ENCODE results near the gene PDE6H. TPM values are rescaled to one million over a fixed set of nuclear protein-coding genes. Genes with fewer than 3 reads are reported as not detected.

PDE6H gene
- total RNA-seq, 2 donors from 2014 or later = not detected

DNA sequence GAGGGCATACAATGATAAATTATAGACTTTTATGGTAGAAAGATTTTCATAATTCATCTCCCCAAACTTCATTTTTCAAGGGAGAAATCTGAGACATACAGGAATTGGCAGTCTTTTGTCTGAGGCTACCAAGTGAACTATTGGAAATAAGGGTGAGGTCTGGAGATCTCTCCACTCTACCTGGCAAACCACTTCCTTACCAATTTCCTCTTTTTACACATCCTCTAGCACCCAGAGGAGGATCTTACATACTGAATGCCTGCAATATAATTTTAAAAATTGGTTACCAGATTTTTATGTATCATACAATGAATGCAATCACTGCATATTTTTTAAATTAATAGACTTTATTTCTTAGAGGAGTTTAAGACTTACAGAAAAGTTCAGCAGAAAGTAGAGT, 6.6 kb downstream of the PDE6H start:
- no peak overlapping the region for H3K27ac ChIP-seq (ENCODE audit: low read depth, low read length)
- no peak overlapping the region for H3K4me3 Mint-ChIP-seq
- H3K36me3 ChIP-seq (ENCODE audit: control insufficient read depth, insufficient read depth, low read length) = no peaks in the 10 kb centered on the region
- H3K36me3 Mint-ChIP-seq (ENCODE audit: low read depth) = no peaks in the 10 kb centered on the region
- no peaks in the 10 kb centered on the region for H3K9me3 ChIP-seq (ENCODE audit: control insufficient read depth, low read length)
- peaks cover 2% of the 10 kb centered on the region for H3K27me3 Mint-ChIP-seq (ENCODE audit: insufficient read depth)
- H3K9me3 Mint-ChIP-seq = no peaks in the 10 kb centered on the region
- no peak overlapping the region for H3K27ac Mint-ChIP-seq
- H3K4me1 Mint-ChIP-seq = peaks cover 3% of the 10 kb centered on the region
- no peak for DNase-seq
- TF ChIP-seq CTCF (conservative IDR thresholded peaks at IDR 0.05) = no peak
- H3K4me3 ChIP-seq (ENCODE audit: low read length) = no peak overlapping the region
- no peak overlapping the region for H3K9ac ChIP-seq (ENCODE audit: extremely low read depth, low read length, poor library complexity, severe bottlenecking)
- H3K4me1 ChIP-seq (ENCODE audit: control insufficient read depth, insufficient read depth, low read length) = peaks cover 3% of the 10 kb centered on the region
- H3K27me3 ChIP-seq (ENCODE audit: control insufficient read depth, insufficient read depth, low read length, poor library complexity, severe bottlenecking) = no peaks in the 10 kb centered on the region

DNA sequence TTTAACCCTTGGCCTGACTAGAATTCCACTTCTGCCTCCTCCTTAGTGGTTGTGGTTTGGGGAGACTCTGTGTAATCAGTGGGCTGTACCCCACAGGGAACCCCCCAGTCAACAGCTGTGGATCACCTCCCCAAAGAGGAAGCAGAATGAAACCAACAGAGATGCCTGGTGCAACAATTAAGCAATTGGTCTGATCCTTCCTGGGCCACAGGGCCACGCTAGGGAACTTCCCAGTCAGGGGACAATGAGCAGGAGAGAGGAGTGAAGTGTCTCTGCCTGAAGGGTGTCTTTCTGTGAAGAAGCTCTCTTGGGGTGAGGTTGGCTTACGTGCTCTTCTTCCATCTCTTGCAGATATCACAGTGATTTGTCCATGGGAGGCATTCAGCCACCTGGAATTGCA, 8.2 kb downstream of the PDE6H start:
- Mint-ChIP-seq H3K4me1 (peaks cover 3% of the 10 kb centered on the region), H3K27ac (no peak overlapping the region), H3K4me3 (no peak overlapping the region), H3K36me3 (ENCODE audit: low read depth) (no peaks in the 10 kb centered on the region), H3K27me3 (ENCODE audit: insufficient read depth) (peaks cover 2% of the 10 kb centered on the region), H3K9me3 (no peaks in the 10 kb centered on the region)
- no peak overlapping the region for H3K4me3 ChIP-seq (ENCODE audit: low read length)
- no peaks in the 10 kb centered on the region for H3K9me3 ChIP-seq (ENCODE audit: control insufficient read depth, low read length)
- 81 to 85% methylated on average over 2 of the region's 2 CpGs for WGBS, 2 experiments (ENCODE audit: insufficient coverage in 1 of 2, insufficient read length in 1 of 2)
- H3K27ac ChIP-seq (ENCODE audit: low read depth, low read length) = no peak overlapping the region
- no peak for DNase-seq
- H3K27me3 ChIP-seq (ENCODE audit: control insufficient read depth, insufficient read depth, low read length, poor library complexity, severe bottlenecking) = no peaks in the 10 kb centered on the region
- H3K4me1 ChIP-seq (ENCODE audit: control insufficient read depth, insufficient read depth, low read length) = peaks cover 3% of the 10 kb centered on the region
- no peaks in the 10 kb centered on the region for H3K36me3 ChIP-seq (ENCODE audit: control insufficient read depth, insufficient read depth, low read length)
- no peak for TF ChIP-seq CTCF (conservative IDR thresholded peaks at IDR 0.05)
- no peak overlapping the region for H3K9ac ChIP-seq (ENCODE audit: extremely low read depth, low read length, poor library complexity, severe bottlenecking)

DNA sequence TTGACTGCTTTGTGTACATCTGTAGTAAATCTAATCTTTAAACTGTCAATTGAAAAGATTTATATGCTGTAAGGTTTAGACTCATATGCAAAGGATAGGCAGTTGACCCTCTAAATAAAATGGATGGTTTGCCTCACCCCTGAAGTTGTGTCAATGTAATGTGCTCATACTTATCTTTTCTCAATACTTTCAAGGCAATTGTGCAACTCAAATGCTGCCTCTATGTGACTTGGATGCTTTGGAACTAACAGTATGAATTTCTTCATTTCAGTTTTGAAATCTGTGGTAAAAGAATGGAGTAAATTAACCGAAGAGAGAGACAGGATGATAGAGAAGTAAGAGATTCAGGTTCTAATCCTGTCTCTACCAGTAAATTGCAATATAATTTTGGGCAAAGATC, 9.7 kb downstream of the PDE6H start:
- no peak overlapping the region for H3K27ac Mint-ChIP-seq
- no peaks in the 10 kb centered on the region for H3K36me3 ChIP-seq (ENCODE audit: control insufficient read depth, insufficient read depth, low read length)
- H3K4me1 ChIP-seq (ENCODE audit: control insufficient read depth, insufficient read depth, low read length) = peaks cover 3% of the 10 kb centered on the region
- no peak overlapping the region for H3K4me3 ChIP-seq (ENCODE audit: low read length)
- H3K27me3 Mint-ChIP-seq (ENCODE audit: insufficient read depth) = no peaks in the 10 kb centered on the region
- TF ChIP-seq CTCF (conservative IDR thresholded peaks at IDR 0.05) = no peak
- 79 to 100% methylated on average over 1 of the region's 1 CpG for whole genome bisulfite sequencing, 2 experiments (ENCODE audit: insufficient coverage in 1 of 2, insufficient read length in 1 of 2)
- no peak for DNase-seq
- H3K4me3 Mint-ChIP-seq = no peak overlapping the region
- H3K9me3 ChIP-seq (ENCODE audit: control insufficient read depth, low read length) = no peaks in the 10 kb centered on the region
- no peak overlapping the region for H3K9ac ChIP-seq (ENCODE audit: extremely low read depth, low read length, poor library complexity, severe bottlenecking)
- no peaks in the 10 kb centered on the region for H3K36me3 Mint-ChIP-seq (ENCODE audit: low read depth)
- H3K27ac ChIP-seq (ENCODE audit: low read depth, low read length) = no peak overlapping the region
- H3K4me1 Mint-ChIP-seq = peaks cover 3% of the 10 kb centered on the region
- H3K9me3 Mint-ChIP-seq = no peaks in the 10 kb centered on the region
- no peaks in the 10 kb centered on the region for H3K27me3 ChIP-seq (ENCODE audit: control insufficient read depth, insufficient read depth, low read length, poor library complexity, severe bottlenecking)

Data from endodermal cell (in vitro differentiated cells).